ENCODE data around the gene MAPK1. TPM values are rescaled to one million over a fixed set of nuclear protein-coding genes. Genes with fewer than 3 reads are reported as not detected.
"Not testable (repeated sequence)": the region's sequence is repeated elsewhere in the genome, so short reads cannot be mapped to it uniquely, and the experiment has no call there.

Gene MAPK1
- total and polyA plus RNA-seq, 2 donors (not counting 3 experiments of a cell fraction or from before 2014, with no cell fraction given) = 50.9 to 163 TPM

- ChIA-PET CTCF (no interaction called here), POLR2A (no interaction called here)
- Histone ChIP-seq H3K4me2 (ENCODE audit: insufficient read depth, low read length) (no peak overlapping the region), H3K36me3 (ENCODE audit: control insufficient read depth in 2 of 2, extremely low read depth in 1 of 2, insufficient read depth in 2 of 2, low read length in 2 of 2) (peaks cover 6 to 7% of the 10 kb centered on the region in 2 experiments), H4K20me1 (replicated peaks; ENCODE audit: control insufficient read depth, extremely low read depth, insufficient read depth, low read length) (no peaks in the 10 kb centered on the region), H3K4me1 (ENCODE audit: control insufficient read depth, extremely low read depth, insufficient read depth, low read length) (peaks cover 2% of the 10 kb centered on the region), H3K79me2 (ENCODE audit: control insufficient read depth, insufficient read depth, low read length) (peaks cover 18% of the 10 kb centered on the region), H3K4me3 (replicated peaks in 1 of 3; ENCODE audit: insufficient read depth in 1 of 3, low read depth in 1 of 3, low read length in 3 of 3) (no peak overlapping the region), H3K27me3 (ENCODE audit: control insufficient read depth in 2 of 2, insufficient read depth in 2 of 2, low read length in 2 of 2) (no peaks in the 10 kb centered on the region), H3K9ac (replicated peaks; ENCODE audit: extremely low read depth, insufficient read depth, low read length) (no peak overlapping the region), H3K9me3 (replicated peaks; ENCODE audit: control insufficient read depth, insufficient read depth, low read length) (no peaks in the 10 kb centered on the region), H3K27ac (ENCODE audit: insufficient read depth, low read depth, low read length) (no peak overlapping the region), H2AFZ (ENCODE audit: low read depth, low read length) (no peak overlapping the region), H3K9me1 (replicated peaks; ENCODE audit: control insufficient read depth, extremely low read depth, insufficient read depth, low read length) (no peaks in the 10 kb centered on the region)
- intact Hi-C loops (cut with micrococcal nuclease) (no loop called here), dilution Hi-C loops (cut with MboI; ENCODE audit: extremely low pct_ligation_motif_present, low sequenced_read_pairs) (no loop called here)
- TF ChIP-seq FOS (IDR thresholded peaks at IDR 0.05; ENCODE audit: borderline replicate concordance, insufficient read depth, low read length) (no peak), MYC (IDR thresholded peaks at IDR 0.05; ENCODE audit: low read depth, low read length) (no peak), JUN (IDR thresholded peaks at IDR 0.05; ENCODE audit: borderline replicate concordance, insufficient read depth, insufficient read length, low read depth) (no peak), EZH2 (IDR thresholded peaks at IDR 0.05; ENCODE audit: borderline replicate concordance, low read depth, low read length, severe bottlenecking) (no peak), CTCF (IDR thresholded peaks at IDR 0.05; ENCODE audit: extremely low read depth in 1 of 2, insufficient read depth in 1 of 2, low read depth in 1 of 2, low read length in 2 of 2) (no peak), GATA2 (IDR thresholded peaks at IDR 0.05; ENCODE audit: insufficient read depth, insufficient read length, low read depth, low read length) (no peak), POLR2AphosphoS5 (IDR thresholded peaks at IDR 0.05; ENCODE audit: insufficient read depth, low read depth, low read length) (no peak), MAX (IDR thresholded peaks at IDR 0.05; ENCODE audit: insufficient read depth, insufficient read length) (no peak), POLR2A (IDR thresholded peaks at IDR 0.05; ENCODE audit: low read depth, low read length) (no peak)
- FAIRE-seq (no peak), DNase-seq (ENCODE audit: low read depth, low spot score) (no peak)
- no TSS peak for BruUV-seq (replicated peaks)
Observed at GRCh38 chr22:21791635-21792625, 75.5 kb downstream of the MAPK1 start.

GRCh38 chr22:21790849-21791610 is 76.4 kb downstream of the MAPK1 start:
- intact Hi-C loops (cut with micrococcal nuclease); H3K9me3 ChIP-seq (replicated peaks; ENCODE audit: control insufficient read depth, insufficient read depth, low read length); H3K4me3 ChIP-seq (replicated peaks in 1 of 3; ENCODE audit: insufficient read depth in 1 of 3, low read depth in 1 of 3, low read length in 3 of 3); H4K20me1 ChIP-seq (replicated peaks; ENCODE audit: control insufficient read depth, extremely low read depth, insufficient read depth, low read length); DNase-seq (ENCODE audit: low read depth, low spot score); H3K36me3 ChIP-seq (ENCODE audit: control insufficient read depth in 2 of 2, extremely low read depth in 1 of 2, insufficient read depth in 2 of 2, low read length in 2 of 2); BruUV-seq (replicated peaks); H3K27ac ChIP-seq (ENCODE audit: insufficient read depth, low read depth, low read length); H3K4me1 ChIP-seq (ENCODE audit: control insufficient read depth, extremely low read depth, insufficient read depth, low read length); POLR2A ChIA-PET; FAIRE-seq; H3K4me2 ChIP-seq (ENCODE audit: insufficient read depth, low read length); CTCF ChIA-PET; H3K9me1 ChIP-seq (replicated peaks; ENCODE audit: control insufficient read depth, extremely low read depth, insufficient read depth, low read length); H3K9ac ChIP-seq (replicated peaks; ENCODE audit: extremely low read depth, insufficient read depth, low read length); H3K27me3 ChIP-seq (ENCODE audit: control insufficient read depth in 2 of 2, insufficient read depth in 2 of 2, low read length in 2 of 2); H2AFZ ChIP-seq (ENCODE audit: low read depth, low read length); dilution Hi-C loops (cut with MboI; ENCODE audit: extremely low pct_ligation_motif_present, low sequenced_read_pairs): not testable (repeated sequence)
- H3K79me2 ChIP-seq (ENCODE audit: control insufficient read depth, insufficient read depth, low read length) = peaks cover 10% of the 10 kb centered on the region

Measured in endothelial cell of umbilical vein (primary cell).